Nephron (organoid): Measurements from ENCODE around the gene OR5H15.
"Not testable (repeated sequence)": the region's sequence is repeated elsewhere in the genome, so short reads cannot be mapped to it uniquely, and the experiment has no call there.

Source experiments
- H3K27ac Mint-ChIP-seq, 3 experiments: 2 replicates each; pipeline ENCODE4 v1.8.0; 2020; ENCODE audit warnings: mixed read lengths in 3 of 3, mild to moderate bottlenecking in 2 of 3, moderate library complexity in 1 of 3
- H3K27me3 Mint-ChIP-seq: 2 replicates; pipeline ENCODE4 v1.8.0; 2021; ENCODE audit warnings: low read depth, mild to moderate bottlenecking, moderate library complexity, mixed read lengths
- H3K36me3 Mint-ChIP-seq: 2 replicates; pipeline ENCODE4 v1.8.0; 2020; ENCODE audit warnings: low read depth, mixed read lengths
- H3K4me1 Mint-ChIP-seq: 2 replicates; pipeline ENCODE4 v1.8.0; 2020; ENCODE audit warnings: mixed read lengths
- H3K4me3 Mint-ChIP-seq, 3 experiments: 2 replicates each; pipeline ENCODE4 v1.8.0; 2020; ENCODE audit warnings: mild to moderate bottlenecking in 3 of 3, mixed read lengths in 3 of 3, moderate library complexity in 2 of 3
- H3K9me3 Mint-ChIP-seq: 2 replicates; pipeline ENCODE4 v1.8.0; 2020; ENCODE audit warnings: mixed read lengths
- CTCF ChIP-seq, 3 experiments: fragments of 200-600 bp; sonication (generic); IDR thresholded peaks; one replicate each; pipeline ENCODE4 v1.5.0; 2021; ENCODE audit warnings: antibody characterized with exemption in 3 of 3; ENCODE audit not compliant: unreplicated experiment in 3 of 3

The OR5H15 gene

GRCh38 chr3:98166396-98166795 lies at the start of gene OR5H15:
TSS of gene OR5H15 (plus strand) at chr3:98166696. CDS start at chr3:98168700, 2,004 bp downstream.
- H3K9me3 Mint-ChIP-seq: no peaks in the 10 kb centered on the region
- no peak for TF ChIP-seq CTCF (IDR thresholded peaks at IDR 0.05; ENCODE audit: unreplicated experiment in 3 of 3)
- H3K27me3 Mint-ChIP-seq: no peaks in the 10 kb centered on the region
- H3K36me3 Mint-ChIP-seq: no peaks in the 10 kb centered on the region
- H3K27ac Mint-ChIP-seq: no peak within 1 kb of the TSS
- no peaks in the 10 kb centered on the region for H3K4me1 Mint-ChIP-seq
- H3K4me3 Mint-ChIP-seq: no peak within 1 kb of the TSS

- no peaks in the 10 kb centered on the region for H3K36me3 Mint-ChIP-seq
- H3K4me3 Mint-ChIP-seq: no peak within 1 kb of the TSS
- TF ChIP-seq CTCF (IDR thresholded peaks at IDR 0.05; ENCODE audit: unreplicated experiment in 3 of 3): no peak
- H3K4me1 Mint-ChIP-seq: no peaks in the 10 kb centered on the region
- no peaks in the 10 kb centered on the region for H3K9me3 Mint-ChIP-seq
- no peak within 1 kb of the TSS for H3K27ac Mint-ChIP-seq
- H3K27me3 Mint-ChIP-seq: no peaks in the 10 kb centered on the region
Measured at GRCh38 chr3:98130421-98130820, 36.1 kb upstream of the OR5H15 start, which contains the start of gene OR5H1. TSS of gene OR5H1 (plus strand) at chr3:98130721. CDS start at chr3:98132698, 1,977 bp downstream.

GRCh38 chr3:98136631-98137030 lies 29.9 kb upstream of the OR5H15 start:
- no peak overlapping the region for H3K27ac Mint-ChIP-seq
- no peaks in the 10 kb centered on the region for H3K4me1 Mint-ChIP-seq
- no peaks in the 10 kb centered on the region for H3K9me3 Mint-ChIP-seq
- H3K27me3 Mint-ChIP-seq: no peaks in the 10 kb centered on the region
- H3K36me3 Mint-ChIP-seq: no peaks in the 10 kb centered on the region
- no peak overlapping the region for H3K4me3 Mint-ChIP-seq
- no peak for TF ChIP-seq CTCF (IDR thresholded peaks at IDR 0.05; ENCODE audit: unreplicated experiment in 3 of 3)

GRCh38 chr3:98137826-98138557 lies 28.5 kb upstream of the OR5H15 start:
- H3K4me1 Mint-ChIP-seq, H3K4me3 Mint-ChIP-seq, H3K27ac Mint-ChIP-seq, H3K9me3 Mint-ChIP-seq, H3K27me3 Mint-ChIP-seq, H3K36me3 Mint-ChIP-seq: not testable (repeated sequence)

GRCh38 chr3:98140531-98140930 lies 26.0 kb upstream of the OR5H15 start:
- Mint-ChIP-seq H3K4me3 (no peak overlapping the region), H3K9me3 (no peaks in the 10 kb centered on the region), H3K27ac (no peak overlapping the region), H3K36me3 (no peaks in the 10 kb centered on the region), H3K27me3 (no peaks in the 10 kb centered on the region), H3K4me1 (no peaks in the 10 kb centered on the region)
- no peak for TF ChIP-seq CTCF (IDR thresholded peaks at IDR 0.05; ENCODE audit: unreplicated experiment in 3 of 3)

GRCh38 chr3:98147179-98147578 lies 19.3 kb upstream of the OR5H15 start, which contains the start of gene OR5H14:
TSS of gene OR5H14 (plus strand) at chr3:98147479. CDS start at chr3:98149386, 1,907 bp downstream.
- H3K27me3 Mint-ChIP-seq: no peaks in the 10 kb centered on the region
- no peak within 1 kb of the TSS for H3K4me3 Mint-ChIP-seq
- no peaks in the 10 kb centered on the region for H3K9me3 Mint-ChIP-seq
- no peaks in the 10 kb centered on the region for H3K4me1 Mint-ChIP-seq
- TF ChIP-seq CTCF (IDR thresholded peaks at IDR 0.05; ENCODE audit: unreplicated experiment in 3 of 3): no peak
- no peaks in the 10 kb centered on the region for H3K36me3 Mint-ChIP-seq
- no peak within 1 kb of the TSS for H3K27ac Mint-ChIP-seq
